SU-DHL-6 (cell line): ENCODE results near the gene ANO10.

Source experiments
- CTCF ChIP-seq: fragments of 200-600 bp; sonication (generic); IDR thresholded peaks from one replicate; pipeline ENCODE4 v1.5.1; 2017; ENCODE audit warnings: antibody characterized with exemption, mild to moderate bottlenecking, low read length, moderate library complexity; ENCODE audit not compliant: insufficient read depth, poor library complexity, severe bottlenecking
- EZH2phosphoT487 ChIP-seq: fragments of 200-600 bp; sonication (generic), shearing (Covaris generic); conservative IDR thresholded peaks from 2 replicates; pipeline ENCODE4 v1.6.1; 2018; ENCODE audit warnings: mild to moderate bottlenecking, antibody characterized with exemption, low read length, moderate library complexity, mixed read lengths

- TF ChIP-seq CTCF (no peak), EZH2phosphoT487 (no peak)
These were observed 204.7 kb downstream of the ANO10 start for GRCh38 chr3:43417133-43417532.
